ENCODE measurements around the gene DNAAF9. TPM values are rescaled to one million over a fixed set of nuclear protein-coding genes. Genes with fewer than 3 reads are reported as not detected.

Gene DNAAF9
- total and polyA plus RNA-seq, 2 of the 8 experiments (the other 6 are each of a cell fraction or from before 2014, with no cell fraction given) = 2.6 to 5.7 TPM

DNA sequence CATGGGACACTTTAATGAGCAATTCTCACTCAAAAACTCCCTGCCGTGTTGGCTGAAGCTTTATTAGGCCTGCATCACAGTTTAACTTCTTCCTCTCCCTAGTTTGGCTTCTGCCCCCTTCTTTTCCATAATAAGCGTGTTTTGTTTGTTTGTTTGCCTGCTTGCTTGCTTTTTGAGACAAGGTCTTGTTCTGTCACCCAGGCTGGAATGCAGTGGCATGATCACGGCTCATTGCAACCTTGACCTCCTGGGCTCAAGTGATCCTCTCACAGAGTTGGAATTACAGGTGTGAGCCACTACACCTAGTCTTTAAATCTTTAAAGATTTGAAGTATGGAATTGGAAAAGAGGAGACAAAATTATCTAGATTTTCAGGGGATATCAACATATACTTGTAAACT lies 25.4 kb upstream of the DNAAF9 start:
- H3K27ac ChIP-seq (ENCODE audit: low read depth, low read length) = no peak overlapping the region
- no peaks in the 10 kb centered on the region for H3K36me3 ChIP-seq (ENCODE audit: control insufficient read depth in 2 of 4, insufficient read depth in 4 of 4, low read length in 3 of 4)
- no peak overlapping the region for H3K23ac ChIP-seq (ENCODE audit: insufficient read length)
- no peak overlapping the region for H4K5ac ChIP-seq (ENCODE audit: insufficient read length, low read depth, low read length)
- no peak overlapping the region for H2BK20ac ChIP-seq (ENCODE audit: low read length)
- no peaks in the 10 kb centered on the region for H3K79me2 ChIP-seq (ENCODE audit: control insufficient read depth in 1 of 2, insufficient read depth in 2 of 2, low read length in 2 of 2)
- H3K56ac ChIP-seq (replicated peaks; ENCODE audit: insufficient read length, low read depth, low read length) = no peak overlapping the region
- H3K18ac ChIP-seq (ENCODE audit: extremely low read depth, low read length) = no peak overlapping the region
- no peak overlapping the region for H2BK5ac ChIP-seq (ENCODE audit: low read depth, low read length)
- DNase-seq (ENCODE audit: low read depth in 1 of 2, low spot score in 2 of 2) (no peak), FAIRE-seq (no peak)
- H3K4me2 ChIP-seq (ENCODE audit: insufficient read depth in 1 of 2, low read depth in 2 of 2, low read length in 2 of 2) = no peak overlapping the region
- WGBS, 2 experiments (ENCODE audit: extremely low coverage in 1 of 2, insufficient coverage in 1 of 2, insufficient read length in 1 of 2, insufficient replicate concordance in 2 of 2, low coverage in 1 of 2, low lambda C conversion rate in 2 of 2, missing lambda C conversion rate in 1 of 2) = 89% methylated on average over 3 of the region's 3 CpGs; no CpG with 5 or more reads in 1 of the 2 experiments
- H2AK5ac ChIP-seq (ENCODE audit: low read depth, low read length) = no peak overlapping the region
- no peak overlapping the region for H3K4ac ChIP-seq (replicated peaks; ENCODE audit: insufficient read length, low read depth, low read length)
- no peaks in the 10 kb centered on the region for H3K23me2 ChIP-seq (ENCODE audit: low read depth, low read length)
- H3K9ac ChIP-seq (replicated peaks in 1 of 4; ENCODE audit: extremely low read depth in 1 of 4, low read depth in 3 of 4, low read length in 3 of 4) = no peak overlapping the region
- H3K27me3 ChIP-seq (replicated peaks in 1 of 4; ENCODE audit: control insufficient read depth in 3 of 4, extremely low read depth in 1 of 4, insufficient read depth in 3 of 4, low read length in 3 of 4) = no peaks in the 10 kb centered on the region
- no peaks in the 10 kb centered on the region for H3K9me3 ChIP-seq (ENCODE audit: insufficient read depth in 2 of 2, low read depth in 1 of 2, low read length in 1 of 2)
- ChIA-PET CTCF (ENCODE audit: partially characterized antibody) (no interaction called here), POLR2A (ENCODE audit: partially characterized antibody) (no interaction called here)
- H3K14ac ChIP-seq (ENCODE audit: insufficient read length) = no peak overlapping the region
- no peak overlapping the region for H2BK15ac ChIP-seq (ENCODE audit: low read length)
- H4K8ac ChIP-seq (ENCODE audit: extremely low read depth, insufficient read depth, low read length) = no peak overlapping the region
- no peak overlapping the region for H2BK12ac ChIP-seq (ENCODE audit: low read depth, low read length)
- no peak overlapping the region for H2AFZ ChIP-seq (ENCODE audit: low read length)
- no peaks in the 10 kb centered on the region for H4K20me1 ChIP-seq (replicated peaks in 1 of 2; ENCODE audit: control insufficient read depth in 1 of 2, insufficient read depth in 2 of 2, low read length in 2 of 2)
- H2BK120ac ChIP-seq (replicated peaks; ENCODE audit: low read depth, low read length) = no peak overlapping the region
- H3K4me1 ChIP-seq (replicated peaks in 1 of 4; ENCODE audit: control insufficient read depth in 3 of 4, insufficient read depth in 4 of 4, low read length in 3 of 4) = peaks cover 0 to 3% (median 1%) of the 10 kb centered on the region in 4 experiments; a peak in 2 of 7 replicates
- no peak overlapping the region for H3K4me3 ChIP-seq (ENCODE audit: extremely low read depth in 1 of 4, insufficient read depth in 2 of 4, low read depth in 3 of 4, low read length in 4 of 4)
- H3K79me1 ChIP-seq (ENCODE audit: low read depth, low read length) = no peaks in the 10 kb centered on the region
- H4K91ac ChIP-seq (replicated peaks; ENCODE audit: insufficient read length, low read length) = no peak overlapping the region
- TF ChIP-seq, protein P1, sequence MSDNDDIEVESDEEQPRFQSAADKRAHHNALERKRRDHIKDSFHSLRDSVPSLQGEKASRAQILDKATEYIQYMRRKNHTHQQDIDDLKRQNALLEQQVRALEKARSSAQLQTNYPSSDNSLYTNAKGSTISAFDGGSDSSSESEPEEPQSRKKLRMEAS (IDR thresholded peaks at IDR 0.05) = no peak
